H9 (cell line): ENCODE measurements around the gene GSX2. TPM values are rescaled to one million over a fixed set of nuclear protein-coding genes. Genes with fewer than 3 reads are reported as not detected.

Experiments
- DNase-seq: peaks from one replicate; pipeline ENCODE4 v3.0.0-alpha.2; 2017
- H2AFZ ChIP-seq: one replicate; pipeline ENCODE4 v1.6.1; 2013; ENCODE audit warnings: mild to moderate bottlenecking, low read length, control low read depth, moderate library complexity
- H2AK5ac ChIP-seq: 2 replicates; pipeline ENCODE4 v1.6.1; 2013; ENCODE audit warnings: low read length, control low read depth, mixed read lengths; ENCODE audit not compliant: insufficient read length
- H2BK120ac ChIP-seq: one replicate; pipeline ENCODE4 v1.6.1; 2013; ENCODE audit warnings: low read depth, mild to moderate bottlenecking, low read length, control low read depth, inconsistent platforms; ENCODE audit not compliant: poor library complexity, severe bottlenecking
- H2BK12ac ChIP-seq: 2 replicates; pipeline ENCODE4 v1.6.1; 2013; ENCODE audit warnings: low read length, control low read depth, mixed read lengths, low read depth; ENCODE audit not compliant: insufficient read length
- H2BK15ac ChIP-seq: 2 replicates; pipeline ENCODE4 v1.6.1; 2013; ENCODE audit warnings: low read depth, low read length, control low read depth
- H2BK20ac ChIP-seq: one replicate; pipeline ENCODE4 v1.6.1; 2013; ENCODE audit warnings: low read depth, mild to moderate bottlenecking, low read length, control low read depth, inconsistent platforms; ENCODE audit not compliant: poor library complexity, severe bottlenecking
- H2BK5ac ChIP-seq: 2 replicates; pipeline ENCODE4 v1.6.1; 2013; ENCODE audit warnings: low read length, control low read depth, mixed read lengths; ENCODE audit not compliant: insufficient read length
- H3K14ac ChIP-seq: 2 replicates; pipeline ENCODE4 v1.6.1; 2013; ENCODE audit warnings: low read length, control low read depth; ENCODE audit not compliant: insufficient read depth
- H3K18ac ChIP-seq: 2 replicates; pipeline ENCODE4 v1.6.1; 2013; ENCODE audit warnings: low read depth, mild to moderate bottlenecking, mixed read lengths, low read length, control low read depth; ENCODE audit not compliant: insufficient read length
- H3K23ac ChIP-seq: 2 replicates; pipeline ENCODE4 v1.6.1; 2013; ENCODE audit warnings: low read length, control low read depth, mixed read lengths, low read depth; ENCODE audit not compliant: insufficient read length
- H3K23me2 ChIP-seq: 2 replicates; pipeline ENCODE4 v1.6.1; 2013; ENCODE audit warnings: low read depth, mild to moderate bottlenecking, mixed read lengths, low read length, control low read depth; ENCODE audit not compliant: insufficient read length, poor library complexity, severe bottlenecking
- H3K27ac ChIP-seq: 2 replicates; pipeline ENCODE4 v1.5.1; 2013; ENCODE audit warnings: low read length, control low read depth, mixed read lengths, low read depth; ENCODE audit not compliant: insufficient read length
- H3K27me3 ChIP-seq: 2 replicates; pipeline ENCODE4 v1.6.1; 2013; ENCODE audit warnings: low read length, control low read depth, inconsistent platforms; ENCODE audit not compliant: insufficient read depth
- H3K4ac ChIP-seq: 2 replicates; pipeline ENCODE4 v1.6.1; 2013; ENCODE audit warnings: low read depth, mild to moderate bottlenecking, control low read depth, inconsistent platforms, low read length, moderate library complexity
- H3K4me1 ChIP-seq: 2 replicates; pipeline ENCODE4 v1.6.1; 2013; ENCODE audit warnings: low read length, control low read depth, inconsistent platforms; ENCODE audit not compliant: insufficient read depth
- H3K4me2 ChIP-seq: 2 replicates; pipeline ENCODE4 v1.6.1; 2013; ENCODE audit warnings: low read length, control low read depth, mixed read lengths; ENCODE audit not compliant: insufficient read length, insufficient read depth
- H3K56ac ChIP-seq: 2 replicates; pipeline ENCODE4 v1.6.1; 2013; ENCODE audit warnings: low read depth, mild to moderate bottlenecking, mixed read lengths, low read length, control low read depth; ENCODE audit not compliant: insufficient read length
- H3K79me1 ChIP-seq: 2 replicates; pipeline ENCODE4 v1.6.1; 2013; ENCODE audit warnings: low read depth, mild to moderate bottlenecking, moderate library complexity, low read length, control low read depth, inconsistent platforms; ENCODE audit not compliant: insufficient read depth, poor library complexity, severe bottlenecking
- H3K79me2 ChIP-seq: 2 replicates; pipeline ENCODE4 v1.6.1; 2013; ENCODE audit warnings: low read length, control low read depth, inconsistent platforms; ENCODE audit not compliant: insufficient read depth
- H3K9ac ChIP-seq: 2 replicates; pipeline ENCODE4 v1.6.1; 2013; ENCODE audit warnings: low read length, control low read depth, mixed read lengths; ENCODE audit not compliant: insufficient read length; ENCODE audit errors: extremely low read depth
- H3K9me3 ChIP-seq: one replicate; pipeline ENCODE4 v1.6.1; 2013; ENCODE audit warnings: low read depth, low read length, inconsistent platforms; ENCODE audit not compliant: control insufficient read depth
- H3T11ph ChIP-seq: one replicate; pipeline ENCODE4 v1.6.1; 2013; ENCODE audit warnings: mild to moderate bottlenecking, low read length, control low read depth, inconsistent platforms
- H4K20me1 ChIP-seq: one replicate; pipeline ENCODE4 v1.6.1; 2013; ENCODE audit not compliant: control insufficient read depth, insufficient read length, insufficient read depth
- H4K5ac ChIP-seq: 2 replicates; pipeline ENCODE4 v1.6.1; 2013; ENCODE audit warnings: low read depth, mild to moderate bottlenecking, mixed read lengths, low read length, control low read depth; ENCODE audit not compliant: insufficient read length
- H4K8ac ChIP-seq: replicated peaks from 2 replicates; pipeline ENCODE4 v1.6.1; 2013; ENCODE audit warnings: low read length, control low read depth, mixed read lengths, low read depth; ENCODE audit not compliant: insufficient read length
- H4K91ac ChIP-seq: 2 replicates; pipeline ENCODE4 v1.6.1; 2013; ENCODE audit warnings: low read depth, mild to moderate bottlenecking, moderate library complexity, mixed read lengths, low read length, control low read depth; ENCODE audit not compliant: insufficient read length
- H3K27ac Mint-ChIP-seq, 3 experiments: 2 replicates in 2 of 3; 3 replicates in 1 of 3; pipeline ENCODE4 v1.8.0; 2020 to 2021; ENCODE audit warnings: mixed read lengths in 3 of 3, mild to moderate bottlenecking in 1 of 3, moderate library complexity in 1 of 3
- H3K27me3 Mint-ChIP-seq: 2 replicates; pipeline ENCODE4 v1.8.0; 2021; ENCODE audit warnings: low read depth, mild to moderate bottlenecking, moderate library complexity, mixed read lengths
- H3K36me3 Mint-ChIP-seq, 3 experiments: 2 replicates in 2 of 3; 3 replicates in 1 of 3; pipeline ENCODE4 v1.8.0; 2020 to 2021; ENCODE audit warnings: low read depth in 3 of 3, mixed read lengths in 3 of 3; ENCODE audit not compliant: insufficient read depth in 1 of 3
- H3K4me1 Mint-ChIP-seq, 2 experiments: 2 replicates each; pipeline ENCODE4 v1.8.0; 2020; ENCODE audit warnings: mixed read lengths in 2 of 2
- H3K4me3 Mint-ChIP-seq, 2 experiments: 2 replicates in 1 of 2; 3 replicates in 1 of 2; pipeline ENCODE4 v1.8.0; 2020 to 2021; ENCODE audit warnings: mild to moderate bottlenecking in 2 of 2, mixed read lengths in 2 of 2, moderate library complexity in 1 of 2
- H3K9me3 Mint-ChIP-seq, 2 experiments: 2 replicates in 1 of 2; 3 replicates in 1 of 2; pipeline ENCODE4 v1.8.0; 2020; ENCODE audit warnings: mild to moderate bottlenecking in 2 of 2, mixed read lengths in 2 of 2, moderate library complexity in 1 of 2
- whole genome bisulfite sequencing: extraction: QIAGEN DNeasy Blood & Tissue Kit; methylation state at CpG from one replicate; pipeline ENCODE4 v1.1.7; 2013; ENCODE audit warnings: missing lambda C conversion rate, low lambda C conversion rate, mixed read lengths; ENCODE audit not compliant: insufficient read length; ENCODE audit errors: extremely low coverage; 5-methylcytosine and 5-hydroxymethylcytosine counted together
- total RNA-seq: library from RNA; stranded (reverse); gene quantifications from 2 replicates; pipeline ENCODE4 v1.2.1, GENCODE V29; 2021
- TF ChIP-seq, protein P1 (sequence below): fragments of 200-600 bp; sonication (generic); conservative IDR thresholded peaks from 3 replicates; pipeline ENCODE4 v1.8.0; 2021; ENCODE audit warnings: antibody characterized with exemption, mild to moderate bottlenecking

The GSX2 gene
- total RNA-seq, 1 experiment from 2014 or later: not detected

GRCh38 chr4:54077812-54078211, 22.2 kb upstream of the GSX2 start:
- no peak overlapping the region for H3K27ac ChIP-seq

More at GRCh38 chr4:54077812-54078211, 22.2 kb upstream of the GSX2 start:
- H4K91ac ChIP-seq: no peak overlapping the region
- H3T11ph ChIP-seq: no peak overlapping the region
- H4K20me1 ChIP-seq: no peaks in the 10 kb centered on the region
- no peaks in the 10 kb centered on the region for H3K4me1 ChIP-seq
- H3K56ac ChIP-seq: no peak overlapping the region
- H2BK20ac ChIP-seq: no peak overlapping the region
- no peak overlapping the region for H3K4me3 Mint-ChIP-seq
- H2BK15ac ChIP-seq: no peak overlapping the region
- H3K23me2 ChIP-seq: no peaks in the 10 kb centered on the region
- TF ChIP-seq, protein P1, sequence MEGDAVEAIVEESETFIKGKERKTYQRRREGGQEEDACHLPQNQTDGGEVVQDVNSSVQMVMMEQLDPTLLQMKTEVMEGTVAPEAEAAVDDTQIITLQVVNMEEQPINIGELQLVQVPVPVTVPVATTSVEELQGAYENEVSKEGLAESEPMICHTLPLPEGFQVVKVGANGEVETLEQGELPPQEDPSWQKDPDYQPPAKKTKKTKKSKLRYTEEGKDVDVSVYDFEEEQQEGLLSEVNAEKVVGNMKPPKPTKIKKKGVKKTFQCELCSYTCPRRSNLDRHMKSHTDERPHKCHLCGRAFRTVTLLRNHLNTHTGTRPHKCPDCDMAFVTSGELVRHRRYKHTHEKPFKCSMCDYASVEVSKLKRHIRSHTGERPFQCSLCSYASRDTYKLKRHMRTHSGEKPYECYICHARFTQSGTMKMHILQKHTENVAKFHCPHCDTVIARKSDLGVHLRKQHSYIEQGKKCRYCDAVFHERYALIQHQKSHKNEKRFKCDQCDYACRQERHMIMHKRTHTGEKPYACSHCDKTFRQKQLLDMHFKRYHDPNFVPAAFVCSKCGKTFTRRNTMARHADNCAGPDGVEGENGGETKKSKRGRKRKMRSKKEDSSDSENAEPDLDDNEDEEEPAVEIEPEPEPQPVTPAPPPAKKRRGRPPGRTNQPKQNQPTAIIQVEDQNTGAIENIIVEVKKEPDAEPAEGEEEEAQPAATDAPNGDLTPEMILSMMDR: no peak
- no peak overlapping the region for H2BK120ac ChIP-seq
- H3K9me3 ChIP-seq: no peaks in the 10 kb centered on the region
- no peak overlapping the region for H3K27ac Mint-ChIP-seq
- no peaks in the 10 kb centered on the region for H3K4me1 Mint-ChIP-seq
- no peak overlapping the region for H2AFZ ChIP-seq
- H4K5ac ChIP-seq: no peak overlapping the region
- no peak overlapping the region for H2BK5ac ChIP-seq
- no peak overlapping the region for H3K4me2 ChIP-seq
- peaks cover 4% of the 10 kb centered on the region; the same call in 1 of the 2 replicates for H3K27me3 Mint-ChIP-seq
- H3K9ac ChIP-seq: no peak overlapping the region
- H2BK12ac ChIP-seq: no peak overlapping the region
- H3K79me1 ChIP-seq: no peaks in the 10 kb centered on the region
- H3K23ac ChIP-seq: no peak overlapping the region
- H3K36me3 Mint-ChIP-seq: no peaks in the 10 kb centered on the region
- H3K4ac ChIP-seq: no peak overlapping the region
- no peak for DNase-seq
- no peaks in the 10 kb centered on the region for H3K27me3 ChIP-seq
- H4K8ac ChIP-seq: no peak overlapping the region
- no peaks in the 10 kb centered on the region for H3K79me2 ChIP-seq
- no peak overlapping the region for H2AK5ac ChIP-seq
- H3K14ac ChIP-seq: no peak overlapping the region
- no peak overlapping the region for H3K18ac ChIP-seq
- H3K9me3 Mint-ChIP-seq: no peaks in the 10 kb centered on the region
- WGBS: no CpG with 5 or more reads among the region's 1 CpG
